IMR-90 (cell line): Measurements from ENCODE around the gene IL1R2.

ENCODE experiments used
- BHLHE40 ChIP-seq: fragments of 150-350 bp; IDR thresholded peaks from 2 replicates; pipeline ENCODE4 v1.6.1; 2016; ENCODE audit warnings: mild to moderate bottlenecking, low read depth, low read length
- CTCF ChIP-seq: conservative IDR thresholded peaks from 2 replicates; pipeline ENCODE4 v1.5.1; 2012; ENCODE audit warnings: mild to moderate bottlenecking, low read depth, low read length, improper control_type of control experiment
- FOS ChIP-seq: fragments of 150-350 bp; IDR thresholded peaks from 2 replicates; pipeline ENCODE4 v1.6.1; 2016; ENCODE audit warnings: low read depth, low read length
- MAFK ChIP-seq: IDR thresholded peaks from 2 replicates; pipeline ENCODE4 v1.6.1; 2012; ENCODE audit warnings: low read depth, low read length, improper control_type of control experiment
- MXI1 ChIP-seq: IDR thresholded peaks from 2 replicates; pipeline ENCODE4 v1.6.1; 2012; ENCODE audit warnings: low read depth, mild to moderate bottlenecking, low read length, moderate library complexity, borderline replicate concordance
- POLR2A ChIP-seq: IDR thresholded peaks from 2 replicates; pipeline ENCODE4 v1.6.1; 2012; ENCODE audit warnings: mild to moderate bottlenecking, low read depth, low read length
- RAD21 ChIP-seq: IDR thresholded peaks from 2 replicates; pipeline ENCODE4 v1.6.1; 2012; ENCODE audit warnings: low read length, improper control_type of control experiment
- RCOR1 ChIP-seq: IDR thresholded peaks from 2 replicates; pipeline ENCODE4 v1.6.1; 2012; ENCODE audit warnings: mild to moderate bottlenecking, low read length, improper control_type of control experiment; ENCODE audit not compliant: insufficient replicate concordance
- SMC3 ChIP-seq: fragments of 150-350 bp; IDR thresholded peaks from 2 replicates; pipeline ENCODE4 v1.6.1; 2016; ENCODE audit warnings: low read depth, mild to moderate bottlenecking, antibody characterized with exemption, low read length, moderate library complexity
- USF2 ChIP-seq: fragments of 150-350 bp; IDR thresholded peaks from 2 replicates; pipeline ENCODE4 v1.6.1; 2017; ENCODE audit warnings: mild to moderate bottlenecking, antibody characterized with exemption, low read length, low read depth

GRCh38 chr2:101971836-101972235 is 19.9 kb upstream of the IL1R2 start:
- TF ChIP-seq POLR2A (no peak), CTCF (no peak), RAD21 (no peak), FOS (no peak), BHLHE40 (no peak), SMC3 (no peak), MAFK (no peak), MXI1 (no peak), USF2 (no peak), RCOR1 (no peak)
